Natural killer cell (primary cell): ENCODE results near the gene COL23A1. TPM values are rescaled to one million over a fixed set of nuclear protein-coding genes. Genes with fewer than 3 reads are reported as not detected.

Experiments
- ATAC-seq, 3 donors: fragments of 150-1000 bp in 2 of 3; fragments of 200-7000 bp in 1 of 3; cut with Tn5 transposase; 1 replicate in 1 of 3; 2 replicates in 2 of 3; pipeline ENCODE4 v1.10.0; 2021; ENCODE audit warnings: mild to moderate bottlenecking in 2 of 3, moderate library complexity in 2 of 3
- DNase-seq, 2 donors: peaks; one replicate each; pipeline versions ENCODE4 v3.0.0 to v3.0.0-alpha.2; 2013 to 2021; ENCODE audit warnings: mixed read lengths in 1 of 2
- H3K27ac ChIP-seq: one replicate; pipeline ENCODE4 v1.5.1; 2013; ENCODE audit warnings: mild to moderate bottlenecking, low read length
- H3K27me3 ChIP-seq: one replicate; pipeline ENCODE4 v1.6.1; 2013; ENCODE audit warnings: low read length; ENCODE audit not compliant: control insufficient read depth, insufficient read depth
- H3K36me3 ChIP-seq: one replicate; pipeline ENCODE4 v1.6.1; 2013; ENCODE audit warnings: low read length; ENCODE audit not compliant: control insufficient read depth, insufficient read depth
- H3K4me1 ChIP-seq: one replicate; pipeline ENCODE4 v1.6.1; 2013; ENCODE audit warnings: low read length; ENCODE audit not compliant: control insufficient read depth, insufficient read depth
- H3K4me3 ChIP-seq: one replicate; pipeline ENCODE4 v1.5.1; 2013; ENCODE audit warnings: low read length
- H3K9me3 ChIP-seq: one replicate; pipeline ENCODE4 v1.6.1; 2013; ENCODE audit warnings: low read length; ENCODE audit not compliant: control insufficient read depth, insufficient read depth
- H3K27ac Mint-ChIP-seq, 2 donors: one replicate each; pipeline ENCODE4 v1.8.0; 2022; ENCODE audit warnings: mild to moderate bottlenecking in 2 of 2, mixed read lengths in 2 of 2, moderate library complexity in 1 of 2
- H3K27me3 Mint-ChIP-seq, 2 donors: one replicate each; pipeline ENCODE4 v1.8.0; 2022; ENCODE audit warnings: low read depth in 2 of 2, mixed read lengths in 2 of 2
- H3K36me3 Mint-ChIP-seq: one replicate; pipeline ENCODE4 v1.8.0; 2022; ENCODE audit warnings: mixed read lengths
- H3K4me1 Mint-ChIP-seq, 2 donors: one replicate each; pipeline ENCODE4 v1.8.0; 2022; ENCODE audit warnings: mixed read lengths in 2 of 2
- H3K4me3 Mint-ChIP-seq: one replicate; pipeline ENCODE4 v1.8.0; 2022; ENCODE audit warnings: mild to moderate bottlenecking, moderate library complexity, mixed read lengths
- H3K9me3 Mint-ChIP-seq, 2 donors: one replicate each; pipeline ENCODE4 v1.8.0; 2022; ENCODE audit warnings: mixed read lengths in 2 of 2
- WGBS: methylation state at CpG from one replicate; pipeline ENCODE4 v1.1.7; 2013; ENCODE audit warnings: missing lambda C conversion rate; ENCODE audit not compliant: insufficient coverage; 5-methylcytosine and 5-hydroxymethylcytosine counted together
- intact Hi-C: fragments of 100-400 bp; cut with micrococcal nuclease; formaldehyde crosslinking; loops from one replicate; pipeline ENCODE4 v1.14.2; 2022
- total RNA-seq, 4 donors: library from RNA; stranded (reverse); fragments of 120-200 nt in 1 of 4; gene quantifications; one replicate each; pipeline versions ENCODE4 v1.2.3 to v1.2.4, GENCODE V29; 2013 to 2022
- TF ChIP-seq, protein P1 (sequence below): fragments of 200-600 bp; IDR thresholded peaks from one replicate; pipeline ENCODE4 v1.8.0; 2022; ENCODE audit warnings: antibody characterized with exemption

The COL23A1 gene
- total RNA-seq, 3 donors from 2014 or later (not counting 1 experiment from before 2014, with no cell fraction given): 0.15 TPM; not detected in 2

GRCh38 chr5:178474562-178475184, 115.5 kb downstream of the COL23A1 start:
- no peaks in the 10 kb centered on the region for H3K36me3 Mint-ChIP-seq
- peaks cover 5 to 18% of the 10 kb centered on the region in 2 donors for H3K27me3 Mint-ChIP-seq
- Histone ChIP-seq H3K9me3 (no peaks in the 10 kb centered on the region), H3K27ac (no peak overlapping the region), H3K36me3 (no peaks in the 10 kb centered on the region), H3K4me3 (no peak overlapping the region), H3K27me3 (no peaks in the 10 kb centered on the region), H3K4me1 (peaks cover 2% of the 10 kb centered on the region)
- intact Hi-C loops: no loop called here
- no peaks in the 10 kb centered on the region for H3K4me1 Mint-ChIP-seq
- ATAC-seq: no peak
- TF ChIP-seq, protein P1, sequence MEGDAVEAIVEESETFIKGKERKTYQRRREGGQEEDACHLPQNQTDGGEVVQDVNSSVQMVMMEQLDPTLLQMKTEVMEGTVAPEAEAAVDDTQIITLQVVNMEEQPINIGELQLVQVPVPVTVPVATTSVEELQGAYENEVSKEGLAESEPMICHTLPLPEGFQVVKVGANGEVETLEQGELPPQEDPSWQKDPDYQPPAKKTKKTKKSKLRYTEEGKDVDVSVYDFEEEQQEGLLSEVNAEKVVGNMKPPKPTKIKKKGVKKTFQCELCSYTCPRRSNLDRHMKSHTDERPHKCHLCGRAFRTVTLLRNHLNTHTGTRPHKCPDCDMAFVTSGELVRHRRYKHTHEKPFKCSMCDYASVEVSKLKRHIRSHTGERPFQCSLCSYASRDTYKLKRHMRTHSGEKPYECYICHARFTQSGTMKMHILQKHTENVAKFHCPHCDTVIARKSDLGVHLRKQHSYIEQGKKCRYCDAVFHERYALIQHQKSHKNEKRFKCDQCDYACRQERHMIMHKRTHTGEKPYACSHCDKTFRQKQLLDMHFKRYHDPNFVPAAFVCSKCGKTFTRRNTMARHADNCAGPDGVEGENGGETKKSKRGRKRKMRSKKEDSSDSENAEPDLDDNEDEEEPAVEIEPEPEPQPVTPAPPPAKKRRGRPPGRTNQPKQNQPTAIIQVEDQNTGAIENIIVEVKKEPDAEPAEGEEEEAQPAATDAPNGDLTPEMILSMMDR: no peak
- H3K9me3 Mint-ChIP-seq: no peaks in the 10 kb centered on the region
- no peak overlapping the region for H3K4me3 Mint-ChIP-seq
- no peak for DNase-seq
- no peak overlapping the region for H3K27ac Mint-ChIP-seq
- WGBS: 98% methylated on average over 7 of the region's 7 CpGs

DNA sequence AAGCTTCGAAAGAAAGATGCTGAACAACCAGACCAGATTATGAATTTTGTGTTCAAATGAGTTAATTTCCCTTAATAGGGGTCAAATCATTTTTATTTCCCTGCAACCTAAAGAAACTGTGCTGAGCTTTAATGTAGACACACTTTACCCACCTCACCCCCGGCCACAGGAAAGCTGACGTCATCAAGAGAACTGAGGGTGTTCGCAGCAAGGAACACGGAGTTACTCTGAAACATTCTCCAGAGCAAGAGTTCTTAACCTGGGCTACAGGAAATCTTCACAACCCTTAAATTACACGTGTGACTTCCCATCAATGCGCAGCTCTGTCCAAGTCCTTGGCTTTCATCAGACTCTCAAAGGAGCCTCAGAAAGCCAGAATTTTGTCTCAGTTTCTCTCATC, 116.3 kb downstream of the COL23A1 start:
- Histone ChIP-seq H3K27me3 (no peaks in the 10 kb centered on the region), H3K4me1 (peaks cover 2% of the 10 kb centered on the region), H3K9me3 (no peaks in the 10 kb centered on the region), H3K27ac (no peak overlapping the region), H3K4me3 (no peak overlapping the region), H3K36me3 (no peaks in the 10 kb centered on the region)
- 31% methylated on average over 7 of the region's 7 CpGs for WGBS
- no peak overlapping the region for H3K27ac Mint-ChIP-seq
- no peaks in the 10 kb centered on the region for H3K36me3 Mint-ChIP-seq
- H3K9me3 Mint-ChIP-seq: no peaks in the 10 kb centered on the region
- no peak overlapping the region for H3K4me3 Mint-ChIP-seq
- peaks cover 0 to 24% of the 10 kb centered on the region in 2 donors for H3K27me3 Mint-ChIP-seq
- ATAC-seq: no peak
- H3K4me1 Mint-ChIP-seq: no peaks in the 10 kb centered on the region
- TF ChIP-seq, protein P1: no peak
- DNase-seq: peak in 1 of 2 donors; percentile 18
- intact Hi-C loops: no loop called here

DNA sequence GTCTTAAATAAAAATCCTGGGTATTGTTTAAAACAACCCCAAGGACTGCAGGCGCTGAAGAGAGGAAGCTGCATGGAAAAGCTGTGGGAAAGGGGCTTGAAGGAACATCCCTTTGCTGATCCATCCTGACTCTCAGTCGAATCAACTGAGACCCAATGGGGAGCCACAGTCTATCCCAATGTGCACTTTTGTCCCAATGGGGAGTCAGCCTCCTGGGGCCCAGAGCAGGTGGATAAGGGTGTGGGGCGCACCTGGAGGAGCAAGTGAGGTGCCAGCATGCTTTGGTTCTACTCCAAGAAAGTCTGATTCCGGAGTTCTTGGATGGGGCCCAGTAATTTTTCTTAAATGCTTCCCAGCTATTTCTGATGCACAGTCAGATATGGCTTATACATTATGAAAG, 118.1 kb downstream of the COL23A1 start:
- no peak overlapping the region for H3K27ac Mint-ChIP-seq
- TF ChIP-seq, protein P1: no peak
- ATAC-seq (no peak), DNase-seq (no peak)
- no peaks in the 10 kb centered on the region for H3K4me1 Mint-ChIP-seq
- H3K27ac ChIP-seq: no peak overlapping the region
- WGBS: 84% methylated on average over 4 of the region's 4 CpGs
- H3K4me3 Mint-ChIP-seq: no peak overlapping the region
- peaks cover 0 to 21% of the 10 kb centered on the region in 2 donors for H3K27me3 Mint-ChIP-seq
- intact Hi-C loops: no loop called here
- H3K27me3 ChIP-seq: no peaks in the 10 kb centered on the region
- H3K9me3 ChIP-seq: no peaks in the 10 kb centered on the region
- H3K36me3 Mint-ChIP-seq: no peaks in the 10 kb centered on the region
- H3K4me3 ChIP-seq: no peak overlapping the region
- no peaks in the 10 kb centered on the region for H3K36me3 ChIP-seq
- H3K9me3 Mint-ChIP-seq: no peaks in the 10 kb centered on the region
- H3K4me1 ChIP-seq: peaks cover 4% of the 10 kb centered on the region

DNA sequence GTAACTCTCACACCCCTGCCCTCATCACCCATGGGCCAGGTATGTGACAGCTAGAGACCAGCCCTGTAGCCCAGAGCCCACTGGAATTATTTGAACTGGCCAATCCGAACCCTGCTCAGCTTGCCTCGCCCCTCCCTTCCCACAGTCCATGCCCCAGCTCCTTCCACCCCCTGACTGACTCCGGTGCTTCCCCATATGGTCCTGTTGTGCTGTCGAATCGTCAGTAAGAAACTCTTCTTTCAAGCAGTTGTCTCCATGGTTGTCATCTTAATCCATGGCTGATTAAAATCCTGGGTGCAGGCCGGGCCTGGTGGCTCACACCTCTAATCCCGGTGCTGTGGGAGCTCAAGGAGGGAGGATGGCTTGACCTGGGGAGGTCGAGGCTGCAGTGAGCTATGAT, 118.5 kb downstream of the COL23A1 start:
- Histone ChIP-seq H3K27ac (no peak overlapping the region), H3K36me3 (no peaks in the 10 kb centered on the region), H3K9me3 (no peaks in the 10 kb centered on the region), H3K4me3 (no peak overlapping the region), H3K4me1 (peaks cover 4% of the 10 kb centered on the region), H3K27me3 (no peaks in the 10 kb centered on the region)
- Mint-ChIP-seq H3K27me3 (peaks cover 0 to 19% of the 10 kb centered on the region in 2 donors), H3K27ac (no peak overlapping the region), H3K36me3 (no peaks in the 10 kb centered on the region), H3K4me3 (no peak overlapping the region), H3K4me1 (no peaks in the 10 kb centered on the region), H3K9me3 (no peaks in the 10 kb centered on the region)
- TF ChIP-seq, protein P1: no peak
- 87% methylated on average over 8 of the region's 8 CpGs for WGBS
- intact Hi-C loops: no loop called here
- DNase-seq: no peak
- ATAC-seq: no peak
